Measurements from ENCODE around the gene TDRD1.

The TDRD1 gene

DNA sequence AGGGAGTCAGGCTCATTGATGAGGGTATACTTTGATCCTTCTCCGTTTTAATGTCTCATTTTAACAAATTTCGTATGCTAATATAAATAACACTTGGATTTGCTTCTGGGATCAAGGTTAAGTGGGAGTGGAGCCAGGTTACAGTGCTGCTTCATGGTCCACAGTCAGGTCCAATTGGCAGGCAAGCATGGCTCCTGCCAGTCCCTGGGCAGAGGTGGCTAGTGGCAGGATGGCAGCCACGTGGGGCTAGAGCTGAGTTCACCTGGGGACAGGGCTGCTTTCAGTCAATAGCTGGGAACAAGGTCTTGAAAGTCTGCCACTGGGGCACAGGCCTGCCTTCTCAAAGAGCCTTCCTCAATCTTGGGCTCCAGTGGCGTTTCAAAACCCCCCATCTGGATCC, 43.9 kb downstream of the TDRD1 start:
- H3K27me3 Mint-ChIP-seq, result peaks cover 5% of the 10 kb centered on the region
- H3K36me3 Mint-ChIP-seq (ENCODE audit: low read depth), result no peaks in the 10 kb centered on the region
- H3K4me1 Mint-ChIP-seq (ENCODE audit: low read depth), result no peaks in the 10 kb centered on the region
- no peak overlapping the region for H3K4me3 Mint-ChIP-seq
- no peaks in the 10 kb centered on the region for H3K9me3 Mint-ChIP-seq
- intact Hi-C loops (cut with micrococcal nuclease), result no loop called here
- H3K27ac Mint-ChIP-seq, result no peak overlapping the region

DNA sequence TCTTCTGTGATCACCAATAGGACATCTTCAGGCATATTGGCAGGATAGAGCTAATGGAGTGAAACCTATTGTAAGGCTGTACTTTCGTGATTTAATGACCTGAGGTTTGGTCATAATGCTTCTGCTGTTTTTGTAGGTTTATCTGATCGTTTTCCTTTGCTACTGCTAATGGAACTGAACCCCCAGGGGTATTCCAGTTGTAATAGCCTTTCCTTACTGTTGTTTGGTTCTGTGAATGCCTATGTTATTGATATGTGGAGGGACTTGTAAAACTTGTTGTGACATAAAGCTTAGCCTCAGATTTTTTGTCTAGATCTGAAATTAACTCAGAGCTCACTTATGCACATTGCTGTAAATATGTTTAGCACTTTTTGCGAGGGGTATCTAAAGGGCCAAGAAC, 49.0 kb downstream of the TDRD1 start:
- peaks cover 6% of the 10 kb centered on the region for H3K27me3 Mint-ChIP-seq
- H3K9me3 Mint-ChIP-seq, result no peaks in the 10 kb centered on the region
- H3K36me3 Mint-ChIP-seq (ENCODE audit: low read depth), result no peaks in the 10 kb centered on the region
- no peak overlapping the region for H3K4me3 Mint-ChIP-seq
- intact Hi-C loops (cut with micrococcal nuclease), result no loop called here
- no peak overlapping the region for H3K27ac Mint-ChIP-seq
- H3K4me1 Mint-ChIP-seq (ENCODE audit: low read depth), result no peaks in the 10 kb centered on the region

DNA sequence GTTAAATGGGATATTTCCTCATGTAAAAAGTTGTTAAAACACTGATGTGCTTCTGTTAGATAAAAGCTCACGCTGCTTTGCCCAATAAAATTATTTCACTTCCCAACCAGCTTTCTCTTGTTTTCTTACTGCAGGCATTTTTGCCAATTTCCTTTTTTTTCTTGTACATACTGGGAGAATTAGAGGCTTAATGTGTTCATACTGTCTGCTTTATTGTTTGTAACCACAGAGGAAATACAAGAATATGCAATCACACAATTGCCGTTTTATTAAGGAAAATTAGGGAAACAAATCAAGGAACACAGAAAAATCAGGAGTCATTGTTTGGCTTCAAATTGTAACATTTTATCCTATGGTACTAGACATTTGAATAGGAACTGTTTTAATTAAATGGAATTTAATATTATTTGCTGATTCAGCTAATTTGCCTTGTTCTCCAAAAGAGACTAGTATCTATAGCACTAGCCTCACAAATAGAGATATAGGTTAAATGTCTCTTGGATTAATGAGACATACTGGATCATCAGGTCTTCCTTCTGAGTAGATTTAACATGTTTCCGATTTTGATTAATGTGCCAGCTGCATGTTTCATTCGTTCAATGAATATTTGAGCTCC, 53.5 kb downstream of the TDRD1 start:
- intact Hi-C loops (cut with micrococcal nuclease), result no loop called here
- H3K9me3 Mint-ChIP-seq, result no peaks in the 10 kb centered on the region

DNA sequence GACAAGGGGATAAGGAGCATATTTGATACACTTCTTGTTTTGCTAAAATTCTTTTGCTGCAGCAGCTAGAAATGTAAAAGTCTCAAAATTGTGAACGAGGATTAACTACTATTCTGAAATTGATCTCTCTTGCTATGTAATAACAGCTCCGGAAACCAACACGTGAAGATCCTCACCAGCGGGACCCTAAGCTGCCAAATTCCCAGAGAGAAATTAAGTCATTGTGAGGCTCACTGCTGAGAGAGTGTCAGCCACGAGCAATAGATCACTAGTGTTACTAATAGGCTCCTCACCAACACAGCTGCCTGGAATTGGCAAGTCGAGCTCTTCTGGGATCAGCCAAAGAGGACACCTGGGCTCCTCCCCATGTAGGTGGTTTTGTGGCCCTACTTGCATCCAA, 54.3 kb downstream of the TDRD1 start:
- no peaks in the 10 kb centered on the region for H3K36me3 Mint-ChIP-seq (ENCODE audit: low read depth)
- intact Hi-C loops (cut with micrococcal nuclease), result no loop called here

More for the DNA sequence above, 53.5 kb downstream of the TDRD1 start:
- Mint-ChIP-seq H3K4me1 (ENCODE audit: low read depth) (no peaks in the 10 kb centered on the region), H3K27ac (no peak overlapping the region), H3K27me3 (peaks cover 22% of the 10 kb centered on the region), H3K4me3 (no peak overlapping the region), H3K36me3 (ENCODE audit: low read depth) (no peaks in the 10 kb centered on the region)

DNA sequence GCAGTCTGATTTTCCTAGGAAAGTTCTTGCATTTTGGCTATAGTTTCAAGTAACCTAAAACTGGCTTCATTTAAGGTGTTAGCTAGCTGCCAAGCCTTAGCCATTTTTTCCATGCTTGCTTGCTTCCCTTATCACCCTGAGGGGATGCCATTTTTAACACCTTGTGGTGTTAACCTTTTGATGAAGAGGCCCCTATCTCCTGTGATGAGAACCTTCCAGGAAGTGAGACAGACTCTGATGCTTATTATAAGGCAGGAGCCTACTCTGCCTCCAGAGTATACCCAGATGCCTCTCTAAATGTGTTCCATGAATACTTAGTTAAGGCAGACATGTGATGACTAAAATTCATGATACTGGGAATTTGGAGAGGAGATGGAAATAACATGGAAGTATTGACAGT, 55.0 kb downstream of the TDRD1 start:
- Mint-ChIP-seq H3K36me3 (ENCODE audit: low read depth) (no peaks in the 10 kb centered on the region), H3K27me3 (peaks cover 33% of the 10 kb centered on the region), H3K9me3 (no peaks in the 10 kb centered on the region), H3K27ac (no peak overlapping the region), H3K4me1 (ENCODE audit: low read depth) (no peaks in the 10 kb centered on the region), H3K4me3 (no peak overlapping the region)
- intact Hi-C loops (cut with micrococcal nuclease), result no loop called here

More for the DNA sequence above, 54.3 kb downstream of the TDRD1 start:
- Mint-ChIP-seq H3K4me3 (no peak overlapping the region), H3K4me1 (ENCODE audit: low read depth) (no peaks in the 10 kb centered on the region), H3K27me3 (peaks cover 29% of the 10 kb centered on the region), H3K27ac (no peak overlapping the region), H3K9me3 (no peaks in the 10 kb centered on the region)

DNA sequence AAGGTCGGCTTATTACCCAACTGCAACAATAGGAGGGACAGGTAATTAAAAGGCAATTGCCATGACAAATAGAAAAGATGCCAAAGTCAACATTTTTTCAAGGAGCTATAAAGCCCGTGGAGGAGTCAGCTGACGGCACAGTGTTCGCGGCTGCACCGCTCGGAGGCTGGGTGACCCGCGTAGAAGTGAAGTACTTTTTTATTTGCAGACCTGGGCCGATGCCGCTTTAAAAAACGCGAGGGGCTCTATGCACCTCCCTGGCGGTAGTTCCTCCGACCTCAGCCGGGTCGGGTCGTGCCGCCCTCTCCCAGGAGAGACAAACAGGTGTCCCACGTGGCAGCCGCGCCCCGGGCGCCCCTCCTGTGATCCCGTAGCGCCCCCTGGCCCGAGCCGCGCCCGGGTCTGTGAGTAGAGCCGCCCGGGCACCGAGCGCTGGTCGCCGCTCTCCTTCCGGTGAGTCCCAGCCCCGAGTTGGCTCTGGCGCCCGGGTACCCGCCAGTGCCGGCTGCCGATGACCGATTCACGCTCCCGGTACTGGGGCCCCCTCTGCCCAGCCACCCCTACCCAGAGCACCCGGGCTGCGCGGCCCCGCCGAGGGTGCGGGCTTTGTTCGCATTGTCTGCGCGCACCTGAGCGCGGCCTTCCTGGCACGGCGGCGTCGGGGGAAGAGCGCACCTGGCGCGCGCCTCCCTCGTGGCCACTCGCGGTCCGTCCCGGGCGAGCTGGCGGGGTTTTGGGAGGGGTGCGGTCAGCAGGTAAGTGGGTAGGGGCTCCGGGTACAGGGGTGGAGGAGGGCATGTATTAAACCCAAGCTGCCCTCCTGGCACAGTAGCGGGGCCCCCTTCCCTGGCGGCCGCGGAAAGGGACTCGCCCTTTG, 60.2 kb downstream of the TDRD1 start, which contains the start of gene VWA2:
VWA2 (plus strand) TSS at position 138 of the 877 bp plus-strand sequence. CDS start 9,460 bp downstream, outside the sequence.
- Mint-ChIP-seq H3K9me3 (no peaks in the 10 kb centered on the region), H3K27ac (no peak within 1 kb of the TSS), H3K27me3 (peaks cover 66% of the 10 kb centered on the region), H3K4me3 (no peak within 1 kb of the TSS), H3K36me3 (ENCODE audit: low read depth) (no peaks in the 10 kb centered on the region), H3K4me1 (ENCODE audit: low read depth) (no peaks in the 10 kb centered on the region)
- intact Hi-C loops (cut with micrococcal nuclease), result no loop called here

DNA sequence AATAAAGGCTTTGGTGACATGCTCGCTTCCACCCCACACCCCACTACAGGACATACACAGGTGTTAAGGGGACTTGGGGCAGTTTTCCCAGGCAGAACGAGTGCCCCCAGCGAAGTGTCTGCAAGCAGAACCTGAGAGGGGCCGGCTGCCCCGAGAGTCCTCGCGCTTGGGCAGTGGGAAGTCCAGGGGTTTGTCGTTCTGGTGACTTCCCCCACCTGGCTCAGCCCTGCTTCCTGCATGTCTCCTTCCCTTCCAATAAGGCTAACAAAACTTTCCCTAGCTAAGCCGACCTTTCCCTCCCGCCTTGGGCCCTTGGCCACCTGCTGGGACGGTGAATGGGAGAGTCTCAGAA, 60.8 kb downstream of the TDRD1 start:
- no peak overlapping the region for H3K4me3 Mint-ChIP-seq
- intact Hi-C loops (cut with micrococcal nuclease), result no loop called here

DNA sequence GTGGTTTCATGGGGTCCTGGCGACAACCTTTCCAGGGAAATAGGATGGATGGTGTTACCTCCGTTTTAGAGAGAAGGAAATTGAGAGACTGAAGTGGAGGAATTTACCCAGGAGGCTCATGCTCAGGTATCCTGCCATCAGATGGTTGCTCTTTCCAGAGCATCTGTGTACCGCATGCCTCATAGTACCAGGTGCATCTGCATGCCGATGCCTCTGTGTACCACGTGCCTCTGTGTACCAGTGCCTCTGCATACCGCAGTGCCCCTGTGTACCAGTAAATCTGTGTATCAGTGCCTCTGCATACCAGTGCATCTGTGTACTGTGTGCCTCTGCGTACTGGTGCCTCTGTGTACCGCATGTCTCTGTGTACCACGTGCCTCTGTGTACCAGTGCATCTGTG, 63.1 kb downstream of the TDRD1 start:
- intact Hi-C loops (cut with micrococcal nuclease), result no loop called here
- Mint-ChIP-seq H3K4me1 (ENCODE audit: low read depth) (no peaks in the 10 kb centered on the region), H3K4me3 (no peak overlapping the region), H3K27me3 (peaks cover 56% of the 10 kb centered on the region), H3K9me3 (no peaks in the 10 kb centered on the region), H3K27ac (no peak overlapping the region), H3K36me3 (ENCODE audit: low read depth) (no peaks in the 10 kb centered on the region)

More for the DNA sequence above, 60.8 kb downstream of the TDRD1 start:
- H3K9me3 Mint-ChIP-seq, result no peaks in the 10 kb centered on the region
- H3K27ac Mint-ChIP-seq, result no peak overlapping the region
- no peaks in the 10 kb centered on the region for H3K4me1 Mint-ChIP-seq (ENCODE audit: low read depth)
- no peaks in the 10 kb centered on the region for H3K36me3 Mint-ChIP-seq (ENCODE audit: low read depth)
- H3K27me3 Mint-ChIP-seq, result peaks cover 65% of the 10 kb centered on the region

DNA sequence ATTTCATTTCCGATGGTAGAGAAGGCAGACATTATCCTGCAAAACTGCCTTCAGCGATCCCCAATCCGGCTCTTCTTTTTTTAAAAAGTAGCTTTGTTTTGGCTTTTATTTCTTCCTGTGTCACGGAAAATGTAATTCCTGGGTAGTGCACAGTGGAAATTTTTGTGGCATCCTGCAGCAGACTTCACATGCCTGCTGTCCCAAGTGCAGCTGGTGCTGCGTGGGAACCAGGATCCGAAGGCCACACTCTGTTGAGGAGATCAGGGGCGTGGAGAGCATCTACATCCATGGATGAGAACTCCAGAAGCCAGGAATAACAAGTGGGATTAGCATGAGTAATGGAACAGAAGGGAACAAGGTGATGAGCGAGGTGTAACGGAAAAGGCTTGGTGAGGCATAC, 64.5 kb downstream of the TDRD1 start:
- H3K9me3 Mint-ChIP-seq, result no peaks in the 10 kb centered on the region
- H3K36me3 Mint-ChIP-seq (ENCODE audit: low read depth), result no peaks in the 10 kb centered on the region
- no peak overlapping the region for H3K27ac Mint-ChIP-seq
- intact Hi-C loops (cut with micrococcal nuclease), result no loop called here
- H3K27me3 Mint-ChIP-seq, result peaks cover 46% of the 10 kb centered on the region
- no peak overlapping the region for H3K4me3 Mint-ChIP-seq
- no peaks in the 10 kb centered on the region for H3K4me1 Mint-ChIP-seq (ENCODE audit: low read depth)

DNA sequence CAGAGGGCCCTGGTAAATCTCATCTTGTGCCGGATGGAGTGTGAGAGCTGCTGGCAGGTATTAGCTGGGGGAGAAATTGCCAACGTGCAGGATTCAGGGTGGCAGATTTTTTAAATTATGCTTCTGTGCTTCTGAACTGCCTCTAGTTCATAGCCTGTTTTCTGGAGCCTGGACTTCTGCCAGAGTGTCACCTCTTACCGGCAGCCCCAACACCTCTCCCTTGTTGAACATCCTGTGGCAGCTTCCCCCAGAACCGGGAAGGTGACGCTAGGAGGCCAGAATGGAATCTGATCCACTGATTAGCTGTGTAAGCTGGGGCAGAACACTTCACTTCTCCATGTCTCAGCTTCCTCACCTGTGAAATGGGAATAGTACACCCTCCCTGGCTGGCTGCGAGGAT, 65.0 kb downstream of the TDRD1 start:
- Mint-ChIP-seq H3K9me3 (no peaks in the 10 kb centered on the region), H3K27ac (no peak overlapping the region), H3K4me1 (ENCODE audit: low read depth) (no peaks in the 10 kb centered on the region), H3K27me3 (peaks cover 42% of the 10 kb centered on the region), H3K36me3 (ENCODE audit: low read depth) (no peaks in the 10 kb centered on the region), H3K4me3 (no peak overlapping the region)
- intact Hi-C loops (cut with micrococcal nuclease), result no loop called here

DNA sequence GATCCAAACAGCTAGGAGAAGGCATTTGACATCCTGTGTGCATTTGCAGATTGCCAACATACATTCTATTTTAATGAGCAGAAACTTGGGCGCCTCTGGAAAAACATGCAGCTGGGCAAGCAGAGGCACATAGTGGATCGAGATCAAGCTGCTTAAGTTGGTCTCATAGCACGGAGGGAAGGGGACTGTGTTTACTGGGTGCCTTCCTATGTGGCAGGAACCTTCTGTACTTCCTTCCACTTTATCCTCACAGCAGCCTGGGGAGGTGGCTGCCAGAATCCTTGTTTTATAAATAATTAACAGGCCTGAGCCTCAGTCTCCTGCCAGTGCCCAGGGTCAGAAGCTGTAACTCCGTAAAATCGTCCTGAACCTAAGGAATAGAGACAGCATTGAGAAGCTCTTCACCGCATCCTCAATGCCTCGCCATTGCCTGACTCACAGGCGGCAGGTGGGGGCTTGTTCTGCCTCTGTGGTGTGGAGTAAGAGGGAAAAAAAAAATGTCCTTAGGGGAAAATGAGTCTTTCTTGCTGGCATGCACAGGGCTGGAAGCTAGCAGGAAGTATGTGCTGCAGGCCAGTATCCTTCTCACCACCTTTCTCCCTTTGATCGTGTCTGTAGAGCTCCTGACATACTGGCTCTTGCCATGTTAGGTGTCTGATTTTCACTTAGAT, 66.1 kb downstream of the TDRD1 start:
- H3K4me1 Mint-ChIP-seq (ENCODE audit: low read depth), result no peaks in the 10 kb centered on the region
- intact Hi-C loops (cut with micrococcal nuclease), result no loop called here
- no peak overlapping the region for H3K4me3 Mint-ChIP-seq
- H3K36me3 Mint-ChIP-seq (ENCODE audit: low read depth), result no peaks in the 10 kb centered on the region
- H3K27ac Mint-ChIP-seq, result no peak overlapping the region
- no peaks in the 10 kb centered on the region for H3K9me3 Mint-ChIP-seq
- H3K27me3 Mint-ChIP-seq, result peaks cover 30% of the 10 kb centered on the region

DNA sequence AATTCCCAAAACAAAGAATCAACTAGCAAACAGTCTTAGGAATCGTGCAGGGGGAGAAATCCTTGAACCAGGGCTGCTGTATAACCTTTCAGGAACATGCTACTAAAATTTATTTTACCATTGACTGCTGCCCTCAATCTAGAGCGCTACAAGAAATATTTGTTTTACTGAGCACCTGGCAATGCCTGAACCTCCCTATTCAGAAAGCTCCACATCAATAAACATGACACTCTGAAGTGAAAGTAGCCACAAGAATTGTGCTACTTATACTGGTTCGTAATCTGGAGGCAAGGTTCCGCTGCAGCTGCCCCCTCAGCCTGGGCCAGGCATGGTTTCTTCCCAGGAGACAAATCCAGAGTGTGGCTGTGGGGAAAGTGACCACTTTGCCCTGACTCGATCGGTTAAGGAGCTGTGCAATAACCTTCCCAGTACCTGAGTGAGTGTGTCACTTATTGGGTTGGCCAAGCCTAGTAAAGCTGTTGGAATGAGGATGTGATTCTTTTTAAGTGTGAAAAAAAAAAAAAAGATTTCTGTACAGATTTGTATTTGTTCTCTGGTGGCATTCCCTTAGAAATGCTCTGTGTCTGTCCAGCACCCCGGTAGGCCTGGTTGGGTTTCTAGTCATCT, 67.6 kb downstream of the TDRD1 start:
- Mint-ChIP-seq H3K4me1 (ENCODE audit: low read depth) (no peaks in the 10 kb centered on the region), H3K27ac (no peak overlapping the region), H3K36me3 (ENCODE audit: low read depth) (no peaks in the 10 kb centered on the region), H3K27me3 (peaks cover 17% of the 10 kb centered on the region), H3K4me3 (no peak overlapping the region), H3K9me3 (no peaks in the 10 kb centered on the region)
- intact Hi-C loops (cut with micrococcal nuclease), result no loop called here

DNA sequence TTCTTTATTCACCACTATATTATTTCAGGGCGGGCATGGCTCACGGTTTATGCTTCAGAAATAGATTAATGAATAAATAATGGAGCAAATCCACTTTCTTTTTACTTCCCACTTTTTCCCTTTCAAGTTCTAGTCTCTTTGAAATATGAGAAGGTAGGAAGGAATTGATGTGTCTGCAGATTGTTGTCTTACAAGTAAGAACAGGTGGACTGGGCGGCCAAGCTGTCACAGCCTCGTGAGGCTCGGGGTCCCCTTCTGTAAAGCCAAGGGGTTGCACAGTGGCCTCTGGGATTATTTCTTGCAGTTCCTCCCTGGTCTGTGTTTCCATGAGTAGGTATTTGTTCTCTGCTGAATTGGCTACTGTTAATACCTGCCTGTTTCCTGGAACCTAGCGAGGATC, 71.1 kb downstream of the TDRD1 start:
- H3K27me3 Mint-ChIP-seq, result peaks cover 2% of the 10 kb centered on the region
- no peaks in the 10 kb centered on the region for H3K4me1 Mint-ChIP-seq (ENCODE audit: low read depth)
- H3K9me3 Mint-ChIP-seq, result no peaks in the 10 kb centered on the region
- no peak overlapping the region for H3K27ac Mint-ChIP-seq
- intact Hi-C loops (cut with micrococcal nuclease), result no loop called here
- H3K4me3 Mint-ChIP-seq, result no peak overlapping the region
- H3K36me3 Mint-ChIP-seq (ENCODE audit: low read depth), result no peaks in the 10 kb centered on the region

DNA sequence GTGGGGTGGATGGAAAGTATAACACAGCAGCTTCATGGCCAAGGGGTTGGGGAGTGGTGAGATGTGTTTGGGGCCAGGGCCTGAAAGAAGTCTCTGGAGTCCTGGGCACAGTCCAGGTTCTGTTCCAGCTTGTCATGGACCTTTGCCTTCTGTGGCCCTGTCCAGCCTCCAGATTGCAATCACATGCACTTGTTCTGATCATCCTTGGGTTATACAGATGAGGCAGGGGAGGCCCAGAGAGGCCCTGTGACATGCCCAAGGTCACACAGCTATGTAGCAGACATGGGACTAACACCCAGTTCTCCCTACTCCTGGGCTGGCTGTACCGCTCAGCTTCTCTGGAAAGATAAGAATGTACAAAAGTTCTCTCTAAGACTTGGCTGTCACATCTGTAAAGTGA, 71.6 kb downstream of the TDRD1 start:
- Mint-ChIP-seq H3K9me3 (no peaks in the 10 kb centered on the region), H3K4me1 (ENCODE audit: low read depth) (no peaks in the 10 kb centered on the region), H3K4me3 (no peak overlapping the region), H3K27ac (no peak overlapping the region), H3K36me3 (ENCODE audit: low read depth) (no peaks in the 10 kb centered on the region), H3K27me3 (no peaks in the 10 kb centered on the region)
- intact Hi-C loops (cut with micrococcal nuclease), result no loop called here

All from dendritic cell treated with granulocyte-macrophage colony-stimulating factor and Interleukin-4, amounts not matched to agents 40 ng/mL and 50 ng/mL, for 4 days (primary cell).